Mammary epithelial cell (primary cell): ENCODE data around the gene WDR1.

Experiments
- CTCF ChIP-seq, 2 donors: IDR thresholded peaks in 1 of 2; conservative IDR thresholded peaks in 1 of 2; 2 replicates each; pipeline ENCODE4 v1.5.1; 2011 to 2012; ENCODE audit warnings: inconsistent platforms in 2 of 2, low read length in 2 of 2, mild to moderate bottlenecking in 2 of 2, control low read depth in 1 of 2, low read depth in 1 of 2; ENCODE audit not compliant: insufficient read depth in 1 of 2; ENCODE audit errors: extremely low read depth in 1 of 2
- EZH2 ChIP-seq: IDR thresholded peaks from 2 replicates; pipeline ENCODE4 v1.6.1; 2012; ENCODE audit warnings: low read length, inconsistent platforms, borderline replicate concordance

- TF ChIP-seq CTCF (conservative IDR thresholded peaks at IDR 0.05 in 1 of 2, IDR thresholded peaks at IDR 0.05 in 1 of 2; ENCODE audit: extremely low read depth in 1 of 2, insufficient read depth in 1 of 2, low read depth in 1 of 2, low read length in 2 of 2), result no peak
- TF ChIP-seq EZH2, result no peak
Observed at GRCh38 chr4:10040049-10040892, 76.3 kb downstream of the WDR1 start.
